ENCODE measurements around the gene TFPI. TPM values are rescaled to one million over a fixed set of nuclear protein-coding genes. Genes with fewer than 3 reads are reported as not detected.

The TFPI gene
- total RNA-seq, 1 donor: 43.1 TPM

- no peak for DNase-seq (ENCODE audit: low read depth in 2 of 3, low spot score in 2 of 3)
These were observed 83.5 kb downstream of the TFPI start for GRCh38 chr2:187470698-187471097.

- no peak for DNase-seq (ENCODE audit: low read depth in 2 of 3, low spot score in 2 of 3)
These were observed 84.7 kb downstream of the TFPI start for GRCh38 chr2:187469538-187469937.

GRCh38 chr2:187468262-187468661 is 86.0 kb downstream of the TFPI start:
- no peak for DNase-seq (ENCODE audit: low read depth in 2 of 3, low spot score in 2 of 3)

GRCh38 chr2:187466129-187466792 is 88.0 kb downstream of the TFPI start:
- DNase-seq (ENCODE audit: low read depth in 2 of 3, low spot score in 2 of 3): no peak

- no peak for DNase-seq (ENCODE audit: low read depth in 2 of 3, low spot score in 2 of 3)
These were observed 91.4 kb downstream of the TFPI start for GRCh38 chr2:187462839-187463238.

GRCh38 chr2:187461294-187462261 is 92.7 kb downstream of the TFPI start:
- DNase-seq (ENCODE audit: low read depth in 2 of 3, low spot score in 2 of 3): no peak

- DNase-seq (ENCODE audit: low read depth in 2 of 3, low spot score in 2 of 3): no peak
These were observed 95.0 kb downstream of the TFPI start for GRCh38 chr2:187459256-187459655.

- DNase-seq (ENCODE audit: low read depth in 2 of 3, low spot score in 2 of 3): peak in 2 of 3 donors; percentile 34 to 71
These were observed 101.1 kb downstream of the TFPI start for GRCh38 chr2:187453078-187453641.

GRCh38 chr2:187451510-187451909 is 102.7 kb downstream of the TFPI start:
- DNase-seq (ENCODE audit: low read depth in 2 of 3, low spot score in 2 of 3): no peak

GRCh38 chr2:187447336-187447735 is 106.9 kb downstream of the TFPI start:
- DNase-seq (ENCODE audit: low read depth in 2 of 3, low spot score in 2 of 3): no peak

- DNase-seq (ENCODE audit: low read depth in 2 of 3, low spot score in 2 of 3): no peak
These were observed 107.5 kb downstream of the TFPI start for GRCh38 chr2:187446711-187447110.

GRCh38 chr2:187445051-187445450 is 109.2 kb downstream of the TFPI start:
- no peak for DNase-seq (ENCODE audit: low read depth in 2 of 3, low spot score in 2 of 3)

- DNase-seq (ENCODE audit: low read depth in 2 of 3, low spot score in 2 of 3): no peak
These were observed 111.5 kb downstream of the TFPI start for GRCh38 chr2:187442778-187443177.

GRCh38 chr2:187442378-187442777 is 111.9 kb downstream of the TFPI start:
- peak in 1 of 3 donors; percentile 26 for DNase-seq (ENCODE audit: low read depth in 2 of 3, low spot score in 2 of 3)

- DNase-seq (ENCODE audit: low read depth in 2 of 3, low spot score in 2 of 3): no peak
These were observed 114.0 kb downstream of the TFPI start for GRCh38 chr2:187440101-187440675.

- DNase-seq (ENCODE audit: low read depth in 2 of 3, low spot score in 2 of 3): no peak
These were observed 115.8 kb downstream of the TFPI start for GRCh38 chr2:187438455-187438854.

GRCh38 chr2:187435756-187436155 is 118.5 kb downstream of the TFPI start:
- no peak for DNase-seq (ENCODE audit: low read depth in 2 of 3, low spot score in 2 of 3)

- no peak for DNase-seq (ENCODE audit: low read depth in 2 of 3, low spot score in 2 of 3)
These were observed 119.2 kb downstream of the TFPI start for GRCh38 chr2:187435078-187435477.

- no peak for DNase-seq (ENCODE audit: low read depth in 2 of 3, low spot score in 2 of 3)
These were observed 119.9 kb downstream of the TFPI start for GRCh38 chr2:187434342-187434785.

- DNase-seq (ENCODE audit: low read depth in 2 of 3, low spot score in 2 of 3): no peak
These were observed 122.3 kb downstream of the TFPI start for GRCh38 chr2:187431911-187432310.

- no peak for DNase-seq (ENCODE audit: low read depth in 2 of 3, low spot score in 2 of 3)
These were observed 124.2 kb downstream of the TFPI start for GRCh38 chr2:187429989-187430388.

All from hematopoietic multipotent progenitor cell (in vitro differentiated cells).